ENCODE results near the gene COL4A5.
"Not testable (repeated sequence)": the region's sequence is repeated elsewhere in the genome, so short reads cannot be mapped to it uniquely, and the experiment has no call there.

COL4A5 gene

GRCh38 chrX:108439426-108439942 lies at the start of gene COL4A5:
Gene COL4A5, plus strand, starts transcription at chrX:108439838. Its CDS starts 288 bp downstream, at chrX:108440126.
- no peak for DNase-seq

- DNase-seq: not testable (repeated sequence)
Observed at GRCh38 chrX:108390976-108391717, 48.5 kb upstream of the COL4A5 start.

- no peak for DNase-seq
Observed at GRCh38 chrX:108396188-108396891, 43.3 kb upstream of the COL4A5 start.

- DNase-seq: no peak
Observed at GRCh38 chrX:108396986-108397385, 42.7 kb upstream of the COL4A5 start.

GRCh38 chrX:108397627-108398391 lies 41.8 kb upstream of the COL4A5 start:
- DNase-seq: no peak

- DNase-seq: no peak
Observed at GRCh38 chrX:108399418-108400165, 40.0 kb upstream of the COL4A5 start.

GRCh38 chrX:108412783-108413182 lies 26.9 kb upstream of the COL4A5 start:
- no peak for DNase-seq

- DNase-seq: no peak
Observed at GRCh38 chrX:108415146-108415545, 24.5 kb upstream of the COL4A5 start.

GRCh38 chrX:108415891-108416290 lies 23.7 kb upstream of the COL4A5 start:
- no peak for DNase-seq

GRCh38 chrX:108417257-108417656 lies 22.4 kb upstream of the COL4A5 start:
- no peak for DNase-seq

- no peak for DNase-seq
Observed at GRCh38 chrX:108419401-108419800, 20.2 kb upstream of the COL4A5 start.

- DNase-seq: no peak
Observed at GRCh38 chrX:108420481-108420880, 19.2 kb upstream of the COL4A5 start.

- no peak for DNase-seq
Observed at GRCh38 chrX:108426262-108426661, 13.4 kb upstream of the COL4A5 start.

GRCh38 chrX:108435261-108435660 lies 4.4 kb upstream of the COL4A5 start:
- DNase-seq: no peak

GRCh38 chrX:108437349-108438109 lies 2.1 kb upstream of the COL4A5 start:
- DNase-seq: no peak

GRCh38 chrX:108438110-108438623 lies 1.5 kb upstream of the COL4A5 start, which contains the start of gene COL4A6:
Gene COL4A6, minus strand, starts transcription at chrX:108438422. Its CDS starts 226 bp downstream, at chrX:108438196.
- no peak for DNase-seq

- no peak for DNase-seq
Observed at GRCh38 chrX:108439961-108440696, 491 bp downstream of the COL4A5 start.

GRCh38 chrX:108442901-108443464 lies 3.3 kb downstream of the COL4A5 start:
- no peak for DNase-seq

GRCh38 chrX:108447303-108447702 lies 7.7 kb downstream of the COL4A5 start:
- no peak for DNase-seq

- no peak for DNase-seq
Observed at GRCh38 chrX:108453841-108454240, 14.2 kb downstream of the COL4A5 start.

Measured in stimulated activated CD4-positive, alpha-beta T cell treated with anti-CD3 and anti-CD28 coated beads, Interleukin-4, amount 100 ng/mL, for 24 hours (primary cell).